ENCODE data around the gene SLC25A21.

The SLC25A21 gene

GRCh38 chr14:37047226-37047625 lies 125.2 kb downstream of the SLC25A21 start:
- DNase-seq: no peak

GRCh38 chr14:37046815-37047214 lies 125.6 kb downstream of the SLC25A21 start:
- DNase-seq: no peak

- DNase-seq: no peak
Observed at GRCh38 chr14:37045340-37046061, 126.9 kb downstream of the SLC25A21 start.

- DNase-seq: no peak
Observed at GRCh38 chr14:37037636-37038387, 134.6 kb downstream of the SLC25A21 start.

- DNase-seq: peak in 1 of 56 donors; percentile 6
Observed at GRCh38 chr14:37036669-37037341, 135.6 kb downstream of the SLC25A21 start.

GRCh38 chr14:37035401-37035800 lies 137.0 kb downstream of the SLC25A21 start:
- no peak for DNase-seq

GRCh38 chr14:37034410-37035285 lies 137.8 kb downstream of the SLC25A21 start:
- DNase-seq: peak in 2 of 56 donors; percentile 14 to 19

GRCh38 chr14:37032863-37033262 lies 139.5 kb downstream of the SLC25A21 start:
- DNase-seq: no peak

- DNase-seq: no peak
Observed at GRCh38 chr14:37027188-37027824, 145.1 kb downstream of the SLC25A21 start.

GRCh38 chr14:37023875-37024565 lies 148.4 kb downstream of the SLC25A21 start:
- no peak for DNase-seq

- no peak for DNase-seq
Observed at GRCh38 chr14:37021390-37021789, 151.0 kb downstream of the SLC25A21 start.

GRCh38 chr14:37019488-37019887 lies 152.9 kb downstream of the SLC25A21 start:
- DNase-seq: no peak

- no peak for DNase-seq
Observed at GRCh38 chr14:37018571-37019240, 153.7 kb downstream of the SLC25A21 start.

GRCh38 chr14:37013078-37013477 lies 159.3 kb downstream of the SLC25A21 start:
- DNase-seq: no peak

- no peak for DNase-seq
Observed at GRCh38 chr14:36998686-36999085, 173.7 kb downstream of the SLC25A21 start.

- DNase-seq: no peak
Observed at GRCh38 chr14:36997843-36998242, 174.6 kb downstream of the SLC25A21 start.

GRCh38 chr14:36996857-36997590 lies 175.4 kb downstream of the SLC25A21 start:
- no peak for DNase-seq

- DNase-seq: no peak
Observed at GRCh38 chr14:36996133-36996856, 176.1 kb downstream of the SLC25A21 start.

Measured in amygdala (tissue), 56 donors.